ENCODE measurements around the gene DGKI.

The DGKI gene

DNA sequence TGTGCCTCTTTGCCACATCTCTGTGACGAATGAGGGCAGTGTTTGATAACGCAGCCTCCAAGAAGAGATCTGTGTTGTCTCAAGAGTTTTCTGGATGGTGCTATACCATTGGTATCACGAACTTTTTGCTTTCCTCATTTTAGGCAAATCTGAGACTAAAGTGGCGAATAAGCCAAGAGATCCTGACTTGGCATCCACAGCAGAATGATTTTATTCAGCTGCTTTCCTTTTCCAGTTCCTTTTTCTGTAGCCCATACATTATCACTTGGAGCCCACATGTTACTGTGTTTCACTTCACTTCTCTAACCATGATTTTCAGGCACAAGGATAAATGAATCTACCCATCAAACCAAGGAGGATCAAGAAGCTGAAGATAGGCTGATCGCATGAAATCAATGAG, 325.3 kb downstream of the DGKI start:
- TF ChIP-seq EZH2phosphoT487 (conservative IDR thresholded peaks at IDR 0.05; ENCODE audit: low read length) = no peak
- TF ChIP-seq, protein P1, sequence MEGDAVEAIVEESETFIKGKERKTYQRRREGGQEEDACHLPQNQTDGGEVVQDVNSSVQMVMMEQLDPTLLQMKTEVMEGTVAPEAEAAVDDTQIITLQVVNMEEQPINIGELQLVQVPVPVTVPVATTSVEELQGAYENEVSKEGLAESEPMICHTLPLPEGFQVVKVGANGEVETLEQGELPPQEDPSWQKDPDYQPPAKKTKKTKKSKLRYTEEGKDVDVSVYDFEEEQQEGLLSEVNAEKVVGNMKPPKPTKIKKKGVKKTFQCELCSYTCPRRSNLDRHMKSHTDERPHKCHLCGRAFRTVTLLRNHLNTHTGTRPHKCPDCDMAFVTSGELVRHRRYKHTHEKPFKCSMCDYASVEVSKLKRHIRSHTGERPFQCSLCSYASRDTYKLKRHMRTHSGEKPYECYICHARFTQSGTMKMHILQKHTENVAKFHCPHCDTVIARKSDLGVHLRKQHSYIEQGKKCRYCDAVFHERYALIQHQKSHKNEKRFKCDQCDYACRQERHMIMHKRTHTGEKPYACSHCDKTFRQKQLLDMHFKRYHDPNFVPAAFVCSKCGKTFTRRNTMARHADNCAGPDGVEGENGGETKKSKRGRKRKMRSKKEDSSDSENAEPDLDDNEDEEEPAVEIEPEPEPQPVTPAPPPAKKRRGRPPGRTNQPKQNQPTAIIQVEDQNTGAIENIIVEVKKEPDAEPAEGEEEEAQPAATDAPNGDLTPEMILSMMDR (IDR thresholded peaks at IDR 0.05; ENCODE audit: insufficient read depth, low read length, poor library complexity, severe bottlenecking) = no peak
- no peaks in the 10 kb centered on the region for H3K27me3 ChIP-seq (ENCODE audit: low read length)
- no peaks in the 10 kb centered on the region for H3K36me3 ChIP-seq (ENCODE audit: low read length)
- no peak overlapping the region for H3K4me3 ChIP-seq (ENCODE audit: insufficient read depth, low read length, poor library complexity, severe bottlenecking)
- no peaks in the 10 kb centered on the region for H3K9me2 ChIP-seq (replicated peaks; ENCODE audit: insufficient read depth, low read length)
- no peaks in the 10 kb centered on the region for H4K20me1 ChIP-seq (ENCODE audit: low read depth, low read length)
- H2AFZ ChIP-seq (ENCODE audit: low read depth, low read length, severe bottlenecking) = no peak overlapping the region
- no peak overlapping the region for H3K9ac ChIP-seq (ENCODE audit: low read length)
- H3F3A ChIP-seq (ENCODE audit: insufficient read depth) = no peaks in the 10 kb centered on the region
- no peak overlapping the region for H3K27ac ChIP-seq (ENCODE audit: low read depth, low read length)
- H3K9me3 ChIP-seq (ENCODE audit: insufficient read depth, low read length) = no peaks in the 10 kb centered on the region
- H3K4me2 ChIP-seq (ENCODE audit: low read depth, low read length, poor library complexity, severe bottlenecking) = no peak overlapping the region
- H3K79me2 ChIP-seq (ENCODE audit: insufficient read depth, low read length) = no peaks in the 10 kb centered on the region

DNA sequence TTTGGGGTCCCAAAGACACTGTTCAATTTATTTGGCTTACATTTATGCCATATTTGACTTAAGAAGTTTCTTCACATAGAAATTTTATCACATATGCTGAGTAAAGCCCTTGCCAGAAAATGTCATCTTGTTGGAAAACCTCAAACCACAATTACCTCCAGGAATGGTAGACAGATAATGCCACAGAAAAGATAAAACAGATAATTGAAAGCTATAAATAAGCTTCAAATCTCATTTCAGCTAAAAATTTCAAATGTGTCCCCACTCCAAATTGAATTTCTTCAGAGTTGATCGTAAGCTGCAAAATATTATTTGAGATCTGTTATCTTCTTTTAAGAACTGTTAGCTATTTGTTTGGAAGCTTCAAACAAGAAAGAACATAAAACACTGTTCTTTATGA, 326.8 kb downstream of the DGKI start:
- no peaks in the 10 kb centered on the region for H3K27me3 ChIP-seq (ENCODE audit: low read length)
- H3K4me2 ChIP-seq (ENCODE audit: low read depth, low read length, poor library complexity, severe bottlenecking) = no peak overlapping the region
- no peaks in the 10 kb centered on the region for H3K9me3 ChIP-seq (ENCODE audit: insufficient read depth, low read length)
- no peak overlapping the region for H3K27ac ChIP-seq (ENCODE audit: low read depth, low read length)
- no peak overlapping the region for H2AFZ ChIP-seq (ENCODE audit: low read depth, low read length, severe bottlenecking)
- TF ChIP-seq EZH2phosphoT487 (conservative IDR thresholded peaks at IDR 0.05; ENCODE audit: low read length) = no peak
- TF ChIP-seq, protein P1 (IDR thresholded peaks at IDR 0.05; ENCODE audit: insufficient read depth, low read length, poor library complexity, severe bottlenecking) = no peak
- H3K36me3 ChIP-seq (ENCODE audit: low read length) = no peaks in the 10 kb centered on the region
- H3K4me3 ChIP-seq (ENCODE audit: insufficient read depth, low read length, poor library complexity, severe bottlenecking) = no peak overlapping the region
- H4K20me1 ChIP-seq (ENCODE audit: low read depth, low read length) = no peaks in the 10 kb centered on the region
- no peak overlapping the region for H3K9ac ChIP-seq (ENCODE audit: low read length)
- no peaks in the 10 kb centered on the region for H3K79me2 ChIP-seq (ENCODE audit: insufficient read depth, low read length)
- H3K9me2 ChIP-seq (replicated peaks; ENCODE audit: insufficient read depth, low read length) = no peaks in the 10 kb centered on the region
- H3F3A ChIP-seq (ENCODE audit: insufficient read depth) = no peaks in the 10 kb centered on the region

DNA sequence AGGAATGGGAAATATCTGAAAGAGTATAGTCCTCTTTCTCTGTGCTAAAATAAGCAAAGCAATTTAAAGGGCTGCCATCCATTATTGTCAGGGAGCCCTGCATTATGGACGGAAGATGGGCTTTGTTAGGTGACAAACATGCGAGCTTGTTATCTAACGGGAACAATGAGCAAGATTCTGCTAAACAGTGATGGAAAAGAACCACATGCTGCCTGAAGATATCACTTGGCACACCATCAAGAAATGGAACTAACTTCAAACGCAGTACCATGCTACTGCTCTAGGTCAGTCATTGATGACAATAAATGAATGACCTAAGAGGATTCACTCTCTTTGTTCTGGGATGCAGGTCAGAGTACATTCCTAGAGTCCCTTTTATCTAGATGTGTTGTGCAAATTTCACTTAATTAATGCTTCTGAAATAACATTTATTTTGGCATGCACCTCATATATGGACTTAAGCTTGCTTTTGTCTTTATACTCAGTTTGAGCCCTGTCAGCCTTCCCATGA, 327.5 kb downstream of the DGKI start:
- no peaks in the 10 kb centered on the region for H3K9me2 ChIP-seq (replicated peaks; ENCODE audit: insufficient read depth, low read length)
- H3K4me3 ChIP-seq (ENCODE audit: insufficient read depth, low read length, poor library complexity, severe bottlenecking) = no peak overlapping the region
- H3K79me2 ChIP-seq (ENCODE audit: insufficient read depth, low read length) = no peaks in the 10 kb centered on the region
- H3F3A ChIP-seq (ENCODE audit: insufficient read depth) = no peaks in the 10 kb centered on the region
- no peak overlapping the region for H3K9ac ChIP-seq (ENCODE audit: low read length)
- H3K27ac ChIP-seq (ENCODE audit: low read depth, low read length) = no peak overlapping the region
- H4K20me1 ChIP-seq (ENCODE audit: low read depth, low read length) = no peaks in the 10 kb centered on the region
- no peaks in the 10 kb centered on the region for H3K27me3 ChIP-seq (ENCODE audit: low read length)
- H3K36me3 ChIP-seq (ENCODE audit: low read length) = no peaks in the 10 kb centered on the region
- no peak overlapping the region for H2AFZ ChIP-seq (ENCODE audit: low read depth, low read length, severe bottlenecking)
- no peak for TF ChIP-seq EZH2phosphoT487 (conservative IDR thresholded peaks at IDR 0.05; ENCODE audit: low read length)
- TF ChIP-seq, protein P1 (IDR thresholded peaks at IDR 0.05; ENCODE audit: insufficient read depth, low read length, poor library complexity, severe bottlenecking) = no peak
- H3K4me2 ChIP-seq (ENCODE audit: low read depth, low read length, poor library complexity, severe bottlenecking) = no peak overlapping the region
- H3K9me3 ChIP-seq (ENCODE audit: insufficient read depth, low read length) = no peaks in the 10 kb centered on the region
